Measurements from ENCODE around the gene SLC44A4.
"Not testable (repeated sequence)": the region's sequence is repeated elsewhere in the genome, so short reads cannot be mapped to it uniquely, and the experiment has no call there.

Gene SLC44A4

GRCh38 chr6:31859923-31860322 lies 18.9 kb downstream of the SLC44A4 start:
- Histone ChIP-seq H3K36me3 (ENCODE audit: insufficient read depth, low read length) (peaks cover 4% of the 10 kb centered on the region; the same call in 1 of the 2 replicates), H3K79me2 (ENCODE audit: control insufficient read depth, insufficient read depth, low read length, unreplicated experiment) (peaks cover 7% of the 10 kb centered on the region), H3K4me3 (ENCODE audit: low read depth, low read length) (no peak overlapping the region), H3K27me3 (ENCODE audit: insufficient read depth, low read length) (no peaks in the 10 kb centered on the region), H3K4me1 (ENCODE audit: control insufficient read depth, insufficient read depth, low read length, unreplicated experiment) (peaks cover 6% of the 10 kb centered on the region), H2AFZ (ENCODE audit: low read length, unreplicated experiment) (no peak overlapping the region), H3K27ac (ENCODE audit: low read depth, low read length) (no peak overlapping the region)

GRCh38 chr6:31858707-31859106 lies 20.1 kb downstream of the SLC44A4 start:
- Histone ChIP-seq H3K79me2 (ENCODE audit: control insufficient read depth, insufficient read depth, low read length, unreplicated experiment) (peaks cover 7% of the 10 kb centered on the region), H3K27me3 (ENCODE audit: insufficient read depth, low read length) (no peaks in the 10 kb centered on the region), H3K27ac (ENCODE audit: low read depth, low read length) (no peak overlapping the region), H3K4me1 (ENCODE audit: control insufficient read depth, insufficient read depth, low read length, unreplicated experiment) (peaks cover 6% of the 10 kb centered on the region), H3K4me3 (ENCODE audit: low read depth, low read length) (no peak overlapping the region), H2AFZ (ENCODE audit: low read length, unreplicated experiment) (no peak overlapping the region), H3K36me3 (ENCODE audit: insufficient read depth, low read length) (peaks cover 4% of the 10 kb centered on the region; the same call in 1 of the 2 replicates)

DNA sequence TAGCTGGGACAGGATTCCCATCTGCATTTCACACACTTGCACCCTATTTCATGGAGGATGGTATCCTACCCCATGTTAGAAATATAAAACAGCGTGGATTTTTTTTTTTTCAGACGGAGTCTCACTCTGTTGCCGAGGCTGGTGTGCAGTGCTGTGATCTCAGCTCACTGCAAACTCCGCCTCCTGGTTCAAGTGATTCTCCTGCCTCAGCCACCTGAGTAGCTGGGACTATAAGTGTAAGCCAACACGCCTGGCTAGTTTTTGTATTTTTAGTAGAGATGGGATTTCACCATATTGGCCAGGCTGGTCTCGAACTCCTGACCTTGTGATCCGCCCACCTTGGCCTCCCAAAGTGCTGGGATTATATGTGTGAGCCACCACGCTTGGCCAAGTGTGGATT lies 21.0 kb downstream of the SLC44A4 start:
- H3K79me2 ChIP-seq (ENCODE audit: control insufficient read depth, insufficient read depth, low read length, unreplicated experiment); H3K36me3 ChIP-seq (ENCODE audit: insufficient read depth, low read length); H3K4me3 ChIP-seq (ENCODE audit: low read depth, low read length); H3K27ac ChIP-seq (ENCODE audit: low read depth, low read length); H3K4me1 ChIP-seq (ENCODE audit: control insufficient read depth, insufficient read depth, low read length, unreplicated experiment); H2AFZ ChIP-seq (ENCODE audit: low read length, unreplicated experiment); H3K27me3 ChIP-seq (ENCODE audit: insufficient read depth, low read length): not testable (repeated sequence)

DNA sequence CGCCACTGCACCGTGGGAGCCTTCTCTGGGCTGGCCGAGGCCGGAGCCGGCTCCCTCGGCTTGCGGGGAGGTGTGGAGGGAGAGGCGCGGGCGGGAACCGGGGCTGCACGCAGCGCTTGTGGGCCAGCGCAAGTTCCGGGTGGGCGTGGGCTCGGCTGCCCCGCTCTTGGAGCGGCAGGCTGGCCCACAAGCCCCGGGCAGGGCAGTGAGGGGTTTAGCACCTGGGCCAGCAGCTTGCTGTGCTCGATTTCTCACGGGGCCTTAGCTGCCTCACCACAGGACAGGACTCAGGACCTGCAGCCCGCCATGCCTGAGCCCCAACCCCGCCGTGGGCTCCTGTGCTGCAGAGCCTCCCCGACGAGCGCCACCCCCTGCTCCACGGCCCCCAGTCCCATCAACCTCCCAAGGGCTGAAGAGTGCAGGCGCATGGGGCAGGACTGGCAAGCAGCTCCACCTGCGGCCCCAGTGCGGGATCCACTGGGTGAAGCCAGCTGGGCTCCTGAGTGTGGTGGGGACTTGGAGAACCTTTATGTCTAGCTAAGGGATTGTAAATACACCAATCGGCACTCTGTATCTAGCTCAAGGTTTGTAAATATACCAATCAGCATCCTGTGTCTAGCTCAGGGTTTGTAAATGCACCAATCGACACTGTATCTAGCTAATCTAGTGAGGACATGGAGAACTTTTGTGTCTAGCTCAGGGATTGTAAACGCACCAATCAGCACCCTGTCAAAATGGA lies 26.6 kb downstream of the SLC44A4 start:
- H3K4me3 ChIP-seq (ENCODE audit: low read depth, low read length); H2AFZ ChIP-seq (ENCODE audit: low read length, unreplicated experiment); H3K36me3 ChIP-seq (ENCODE audit: insufficient read depth, low read length); H3K27me3 ChIP-seq (ENCODE audit: insufficient read depth, low read length); H3K4me1 ChIP-seq (ENCODE audit: control insufficient read depth, insufficient read depth, low read length, unreplicated experiment); H3K27ac ChIP-seq (ENCODE audit: low read depth, low read length); H3K79me2 ChIP-seq (ENCODE audit: control insufficient read depth, insufficient read depth, low read length, unreplicated experiment): not testable (repeated sequence)

- Histone ChIP-seq H3K36me3 (ENCODE audit: insufficient read depth, low read length) (no peaks in the 10 kb centered on the region), H3K4me3 (ENCODE audit: low read depth, low read length) (no peak overlapping the region), H3K27ac (ENCODE audit: low read depth, low read length) (no peak overlapping the region), H3K27me3 (ENCODE audit: insufficient read depth, low read length) (no peaks in the 10 kb centered on the region), H2AFZ (ENCODE audit: low read length, unreplicated experiment) (no peak overlapping the region), H3K4me1 (ENCODE audit: control insufficient read depth, insufficient read depth, low read length, unreplicated experiment) (no peaks in the 10 kb centered on the region), H3K79me2 (ENCODE audit: control insufficient read depth, insufficient read depth, low read length, unreplicated experiment) (no peaks in the 10 kb centered on the region)
Observed at GRCh38 chr6:31851485-31851832, 27.3 kb downstream of the SLC44A4 start.

DNA sequence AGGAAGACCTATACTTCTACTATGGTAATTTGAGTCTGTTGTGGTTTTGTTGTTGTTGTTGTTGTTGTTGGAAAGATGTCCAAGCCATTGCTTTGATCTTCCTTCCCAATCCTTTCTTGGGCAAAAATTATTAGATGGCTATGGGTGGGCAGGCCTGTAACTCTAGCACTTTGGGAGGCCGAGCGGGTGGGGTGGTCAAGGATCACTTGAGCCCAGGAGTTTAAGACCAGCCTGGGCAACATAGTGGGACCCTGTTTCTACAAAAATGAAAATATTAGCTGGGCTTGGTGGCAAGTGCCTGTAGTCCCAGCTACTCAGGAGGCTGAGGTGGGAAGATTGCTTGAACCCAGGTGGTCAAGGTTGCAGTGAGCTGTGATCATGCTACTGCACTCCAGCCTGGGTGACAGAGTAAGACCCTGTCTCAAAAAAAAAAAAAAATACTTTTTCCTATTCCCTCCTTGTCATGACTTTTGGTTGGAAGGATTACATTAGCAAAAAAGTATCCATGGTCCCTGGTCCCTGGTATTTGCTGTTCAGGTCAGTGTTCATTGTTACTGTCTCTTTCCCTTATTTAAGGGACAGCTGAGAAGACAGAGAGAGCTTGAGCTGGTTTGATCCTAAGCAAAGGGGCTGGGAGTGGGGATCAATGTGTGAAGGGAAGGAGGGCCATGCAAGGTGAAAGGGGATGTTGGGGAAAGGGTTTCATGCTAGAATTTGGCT lies 27.9 kb downstream of the SLC44A4 start:
- Histone ChIP-seq H2AFZ (ENCODE audit: low read length, unreplicated experiment) (no peak overlapping the region), H3K4me1 (ENCODE audit: control insufficient read depth, insufficient read depth, low read length, unreplicated experiment) (no peaks in the 10 kb centered on the region), H3K79me2 (ENCODE audit: control insufficient read depth, insufficient read depth, low read length, unreplicated experiment) (no peaks in the 10 kb centered on the region), H3K4me3 (ENCODE audit: low read depth, low read length) (no peak overlapping the region), H3K27ac (ENCODE audit: low read depth, low read length) (no peak overlapping the region), H3K27me3 (ENCODE audit: insufficient read depth, low read length) (no peaks in the 10 kb centered on the region), H3K36me3 (ENCODE audit: insufficient read depth, low read length) (no peaks in the 10 kb centered on the region)

DNA sequence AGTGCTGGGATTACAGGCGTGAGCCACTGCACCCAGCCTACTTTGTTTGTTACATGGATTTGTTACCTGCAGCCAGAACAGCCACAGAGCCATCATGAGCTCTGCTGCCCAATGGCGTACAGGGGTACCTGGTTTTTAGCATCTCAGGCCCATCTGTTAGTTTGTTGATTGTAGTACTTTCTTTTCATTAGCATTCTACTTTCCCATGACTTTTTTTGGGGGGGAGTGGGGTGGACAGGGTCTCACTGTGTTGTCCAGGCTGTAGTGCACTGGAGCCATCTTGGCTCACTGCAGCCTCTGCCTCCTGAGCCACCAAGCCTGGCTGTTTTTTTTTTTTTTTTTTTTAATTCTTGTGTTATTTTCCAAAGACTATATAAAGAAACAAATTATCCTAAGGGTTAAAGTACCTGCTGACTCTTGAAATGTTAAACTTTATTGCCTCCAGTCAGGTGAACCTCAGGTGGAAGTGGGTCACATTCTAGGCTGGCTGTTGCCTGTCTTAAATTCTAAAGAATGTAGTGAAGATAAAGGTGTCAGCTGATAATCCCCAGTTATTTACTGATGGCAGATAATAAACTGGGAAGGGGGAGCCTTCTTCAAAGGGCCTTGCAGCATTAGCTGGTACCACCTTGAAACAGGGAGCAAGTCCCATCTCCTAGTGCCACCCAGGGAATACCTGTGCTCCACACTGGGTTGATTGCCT lies 31.4 kb downstream of the SLC44A4 start:
- Histone ChIP-seq H3K36me3 (ENCODE audit: insufficient read depth, low read length) (no peaks in the 10 kb centered on the region), H3K27me3 (ENCODE audit: insufficient read depth, low read length) (no peaks in the 10 kb centered on the region), H3K27ac (ENCODE audit: low read depth, low read length) (no peak overlapping the region), H2AFZ (ENCODE audit: low read length, unreplicated experiment) (no peak overlapping the region), H3K79me2 (ENCODE audit: control insufficient read depth, insufficient read depth, low read length, unreplicated experiment) (no peaks in the 10 kb centered on the region), H3K4me3 (ENCODE audit: low read depth, low read length) (no peak overlapping the region), H3K4me1 (ENCODE audit: control insufficient read depth, insufficient read depth, low read length, unreplicated experiment) (no peaks in the 10 kb centered on the region)

DNA sequence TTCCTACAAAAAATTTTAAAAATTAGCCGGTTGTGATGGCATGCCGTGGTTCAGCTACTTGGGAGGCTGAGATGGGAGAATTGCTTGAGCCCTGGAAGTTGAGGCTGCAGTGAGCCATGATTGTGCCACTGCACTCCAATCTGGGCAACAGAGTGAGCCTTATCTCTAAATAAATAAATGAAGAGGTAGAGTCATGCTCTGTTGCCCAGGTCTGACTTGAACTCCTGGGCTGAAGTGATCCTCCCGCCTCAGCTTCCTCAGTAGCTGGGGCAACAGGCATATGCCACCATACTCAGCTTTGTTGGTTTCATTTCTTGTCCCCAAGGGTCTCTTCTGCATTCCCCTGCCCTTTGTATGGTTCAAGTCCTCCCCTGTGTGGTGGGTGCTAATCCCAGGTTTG lies 34.3 kb downstream of the SLC44A4 start:
- H3K4me1 ChIP-seq (ENCODE audit: control insufficient read depth, insufficient read depth, low read length, unreplicated experiment): no peaks in the 10 kb centered on the region
- H3K36me3 ChIP-seq (ENCODE audit: insufficient read depth, low read length): peaks cover 12% of the 10 kb centered on the region
- no peak overlapping the region for H3K27ac ChIP-seq (ENCODE audit: low read depth, low read length)
- no peak overlapping the region for H3K4me3 ChIP-seq (ENCODE audit: low read depth, low read length)
- H3K79me2 ChIP-seq (ENCODE audit: control insufficient read depth, insufficient read depth, low read length, unreplicated experiment): no peaks in the 10 kb centered on the region
- H3K27me3 ChIP-seq (ENCODE audit: insufficient read depth, low read length): no peaks in the 10 kb centered on the region
- no peak overlapping the region for H2AFZ ChIP-seq (ENCODE audit: low read length, unreplicated experiment)

GRCh38 chr6:31842053-31842452 lies 36.7 kb downstream of the SLC44A4 start:
- H3K36me3 ChIP-seq (ENCODE audit: insufficient read depth, low read length): peaks cover 32% of the 10 kb centered on the region
- H3K27ac ChIP-seq (ENCODE audit: low read depth, low read length): no peak overlapping the region
- H3K27me3 ChIP-seq (ENCODE audit: insufficient read depth, low read length): no peaks in the 10 kb centered on the region
- H3K4me3 ChIP-seq (ENCODE audit: low read depth, low read length): no peak overlapping the region
- H3K79me2 ChIP-seq (ENCODE audit: control insufficient read depth, insufficient read depth, low read length, unreplicated experiment): peaks cover 10% of the 10 kb centered on the region
- H3K4me1 ChIP-seq (ENCODE audit: control insufficient read depth, insufficient read depth, low read length, unreplicated experiment): peaks cover 11% of the 10 kb centered on the region
- H2AFZ ChIP-seq (ENCODE audit: low read length, unreplicated experiment): no peak overlapping the region

- not testable (repeated sequence) for H3K27ac ChIP-seq (ENCODE audit: low read depth, low read length); H3K4me3 ChIP-seq (ENCODE audit: low read depth, low read length); H3K27me3 ChIP-seq (ENCODE audit: insufficient read depth, low read length); H2AFZ ChIP-seq (ENCODE audit: low read length, unreplicated experiment)
- Histone ChIP-seq H3K4me1 (ENCODE audit: control insufficient read depth, insufficient read depth, low read length, unreplicated experiment) (peaks cover 11% of the 10 kb centered on the region), H3K36me3 (ENCODE audit: insufficient read depth, low read length) (peaks cover 43% of the 10 kb centered on the region), H3K79me2 (ENCODE audit: control insufficient read depth, insufficient read depth, low read length, unreplicated experiment) (peaks cover 33% of the 10 kb centered on the region)
Observed at GRCh38 chr6:31839779-31840126, 39.0 kb downstream of the SLC44A4 start.

GRCh38 chr6:31838968-31839367 lies 39.8 kb downstream of the SLC44A4 start:
- Histone ChIP-seq H2AFZ (ENCODE audit: low read length, unreplicated experiment) (no peak overlapping the region), H3K4me1 (ENCODE audit: control insufficient read depth, insufficient read depth, low read length, unreplicated experiment) (peaks cover 11% of the 10 kb centered on the region), H3K27me3 (ENCODE audit: insufficient read depth, low read length) (no peaks in the 10 kb centered on the region), H3K4me3 (ENCODE audit: low read depth, low read length) (peak overlapping the region; percentile 97; the same call in 1 of the 2 replicates), H3K36me3 (ENCODE audit: insufficient read depth, low read length) (peaks cover 43% of the 10 kb centered on the region), H3K27ac (ENCODE audit: low read depth, low read length) (no peak overlapping the region), H3K79me2 (ENCODE audit: control insufficient read depth, insufficient read depth, low read length, unreplicated experiment) (peaks cover 35% of the 10 kb centered on the region)

All from ACC112 (cell line).